H1 (cell line): Measurements from ENCODE around the gene ID2. TPM values are rescaled to one million over a fixed set of nuclear protein-coding genes. Genes with fewer than 3 reads are reported as not detected.

Source experiments
- BACH1 ChIP-seq: IDR thresholded peaks from 2 replicates; pipeline ENCODE4 v1.6.1; 2012; ENCODE audit warnings: low read length, improper control_type of control experiment
- EP300 ChIP-seq, 2 experiments: IDR thresholded peaks; 1 replicate in 1 of 2; 2 replicates in 1 of 2; pipeline ENCODE4 v1.6.1; 2011 to 2012; ENCODE audit warnings: low read depth in 2 of 2, low read length in 2 of 2, mild to moderate bottlenecking in 2 of 2, borderline replicate concordance in 1 of 2, inconsistent platforms in 1 of 2, moderate library complexity in 1 of 2
- JUN ChIP-seq: IDR thresholded peaks from 2 replicates; pipeline ENCODE4 v1.6.1; 2011; ENCODE audit warnings: low read depth, mild to moderate bottlenecking, improper control_type of control experiment, low read length
- SAP30 ChIP-seq: fragments of 300-600 bp; sonication (generic); IDR thresholded peaks from 2 replicates; pipeline ENCODE4 v1.7.1; 2012; ENCODE audit warnings: low read length, moderate library complexity, mild to moderate bottlenecking, inconsistent platforms; ENCODE audit not compliant: insufficient read depth, insufficient replicate concordance
- polyA plus RNA-seq, 7 experiments: library from polyadenylated mRNA; depleted of rRNA in 3 of 7; stranded (reverse) in 5 of 7; unstranded in 2 of 7; fragments of >200 nt in 5 of 7; fragments of 200-250 nt in 2 of 7; gene quantifications; 1 replicate in 5 of 7; 2 replicates in 1 of 7; 4 replicates in 1 of 7; pipeline versions ENCODE4 v1.2.1 to v1.2.3, GENCODE V29; 2011 to 2013; ENCODE audit warnings: missing spikeins in 2 of 7, mixed read lengths in 2 of 7
- total RNA-seq: library from RNA; stranded (reverse); fragmentation: NEBNext Ultra II Directional; extraction: Animal tissue kit (Norgen Biotek cat#: 25700); gene quantifications from 2 replicates; pipeline ENCODE4 v1.2.1, GENCODE V29; 2021

The ID2 gene
- total and polyA plus RNA-seq, 2 of the 8 experiments (the other 6 are each of a cell fraction or from before 2014, with no cell fraction given): 36.7 to 214 TPM

GRCh38 chr2:8721410-8721809 lies 39.6 kb downstream of the ID2 start (continued):
- TF ChIP-seq SAP30: no peak
- no peak for TF ChIP-seq JUN
- no peak for TF ChIP-seq EP300 (IDR thresholded peaks at IDR 0.05; ENCODE audit: borderline replicate concordance in 1 of 2, low read depth in 2 of 2, low read length in 2 of 2)
- TF ChIP-seq BACH1: no peak
- TF ChIP-seq, all 59 proteins: peak for 0
